HG02588 (cell line): ENCODE results near the gene ZFY.

ENCODE experiments used
- ATAC-seq: cut with Tn5 transposase; IDR thresholded peaks from one replicate; pipeline ENCODE4 v1.9.1; 2021; ENCODE audit warnings: mild to moderate bottlenecking, moderate library complexity; ENCODE audit not compliant: unreplicated experiment

ZFY gene

DNA sequence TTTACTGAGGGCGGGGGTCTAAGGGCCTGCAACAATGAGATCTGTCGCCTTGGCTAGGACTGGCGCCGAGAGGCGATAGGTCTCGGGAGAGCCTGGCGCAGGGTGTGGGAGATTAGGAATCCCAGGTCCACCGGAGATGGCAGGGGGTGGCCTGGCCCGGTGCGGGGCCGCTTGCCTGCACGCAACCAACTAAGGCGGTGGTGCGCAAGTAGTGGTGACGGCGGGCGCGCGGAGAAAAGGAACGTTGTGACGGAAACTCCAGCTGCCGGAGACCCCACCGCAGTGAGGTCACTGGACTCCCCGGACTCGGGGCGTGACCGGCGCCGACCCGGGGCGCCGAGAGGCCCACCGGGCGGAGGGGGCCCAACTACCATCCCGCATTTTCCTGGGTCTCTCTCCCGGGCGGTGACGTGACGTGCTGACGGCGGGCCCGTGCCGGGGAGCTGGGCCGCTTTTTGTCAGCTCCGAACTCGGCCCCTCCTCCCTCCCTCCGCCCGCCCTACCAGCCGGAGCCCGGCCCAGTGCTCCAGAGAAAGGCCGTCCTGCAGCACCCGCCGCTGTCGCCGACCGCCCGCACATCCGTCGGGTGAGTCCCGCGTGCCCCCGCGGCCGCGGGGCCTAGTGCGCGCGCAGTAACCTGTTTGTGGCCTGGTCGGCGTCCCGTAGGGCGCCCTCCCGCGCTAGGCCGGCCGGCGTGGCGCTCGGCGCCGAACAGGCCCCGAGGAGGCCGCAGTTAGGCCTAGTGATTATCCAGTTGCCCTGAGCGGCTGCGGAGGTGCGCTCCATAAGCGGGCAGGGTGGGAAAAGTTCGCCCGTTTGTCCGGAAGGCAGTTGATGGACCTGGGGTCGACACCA is at the start of gene ZFY:
ZFY (plus strand) TSS at position 521 of the 855 bp plus-strand sequence. CDS start 18,556 bp downstream, outside the sequence.
- ATAC-seq: peak; percentile 31

DNA sequence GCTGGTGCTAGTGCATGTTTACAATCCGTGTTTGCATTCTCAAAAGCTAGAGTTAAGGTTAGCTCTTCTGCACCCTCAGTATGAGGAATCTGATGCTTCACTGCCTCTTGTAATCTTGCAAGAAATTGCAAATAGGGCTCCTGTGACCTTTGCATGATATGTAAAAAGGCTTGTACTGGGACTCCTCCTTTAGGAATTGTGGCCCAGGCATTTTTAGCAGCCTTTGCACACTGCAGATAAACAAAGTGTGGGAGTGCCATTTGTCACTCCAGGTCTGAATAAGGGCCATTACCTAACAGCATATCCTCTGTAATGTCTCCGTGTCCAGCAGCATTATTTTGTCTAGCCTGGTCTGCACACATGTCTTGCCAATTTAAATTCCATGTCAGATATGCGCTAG is 49.3 kb upstream of the ZFY start:
- no peak for ATAC-seq

DNA sequence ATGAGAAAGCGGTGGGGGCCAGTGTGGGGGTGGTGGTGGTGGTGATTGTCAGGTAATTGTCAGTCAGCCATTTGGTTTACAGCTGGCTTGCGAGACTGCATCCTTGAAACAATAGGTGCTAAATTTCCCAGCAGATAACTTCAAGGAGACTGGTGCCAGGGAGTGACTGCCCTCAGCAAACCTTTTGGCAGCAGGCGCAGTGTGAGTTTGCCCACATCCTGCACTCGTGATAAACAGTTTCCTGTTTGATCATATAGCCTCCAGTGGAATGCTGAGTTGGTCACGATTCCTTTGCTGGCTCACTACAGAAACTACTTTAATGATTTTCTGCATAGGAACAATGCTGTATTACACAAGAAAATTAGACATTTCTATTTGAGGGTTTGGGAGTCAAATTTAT is 47.8 kb upstream of the ZFY start:
- no peak for ATAC-seq

DNA sequence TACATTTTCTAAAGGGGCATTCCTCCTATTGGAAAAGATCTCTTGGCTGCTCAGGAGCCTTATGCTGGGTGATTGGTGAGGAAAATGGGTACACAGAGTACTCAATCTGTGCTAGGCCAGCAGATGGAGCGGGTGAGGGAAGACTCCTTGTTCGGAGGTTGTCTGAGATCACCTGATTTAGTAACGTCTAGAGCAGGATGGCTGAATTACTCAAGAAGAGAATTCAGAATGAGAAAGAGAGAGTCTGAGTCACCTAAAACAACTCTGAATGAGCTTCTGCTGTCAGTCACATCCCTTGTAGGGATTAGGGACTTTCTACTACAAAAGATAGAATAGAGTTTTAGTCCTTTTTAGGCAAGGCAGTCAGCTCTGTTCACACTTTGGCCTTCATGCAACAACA is 47.2 kb upstream of the ZFY start:
- no peak for ATAC-seq

DNA sequence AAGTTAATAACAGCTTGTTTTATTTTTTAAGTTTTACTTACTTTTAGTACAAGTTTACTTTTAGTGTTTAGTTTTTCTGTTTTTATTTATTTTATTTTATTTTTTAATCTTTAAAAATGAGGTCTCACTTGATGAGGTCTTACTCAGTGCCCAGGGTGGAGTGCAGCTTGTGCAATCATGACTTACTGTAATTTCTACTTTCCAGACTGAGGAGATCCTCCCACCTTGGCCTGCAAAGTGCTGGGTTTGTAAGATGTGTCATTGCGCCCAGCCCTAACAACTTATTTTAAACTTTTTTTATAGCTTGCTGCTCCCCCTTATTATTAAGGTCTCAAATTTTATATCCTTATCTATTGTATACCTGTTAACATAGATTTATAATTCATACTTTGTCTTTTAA is 41.7 kb upstream of the ZFY start:
- ATAC-seq: no peak

DNA sequence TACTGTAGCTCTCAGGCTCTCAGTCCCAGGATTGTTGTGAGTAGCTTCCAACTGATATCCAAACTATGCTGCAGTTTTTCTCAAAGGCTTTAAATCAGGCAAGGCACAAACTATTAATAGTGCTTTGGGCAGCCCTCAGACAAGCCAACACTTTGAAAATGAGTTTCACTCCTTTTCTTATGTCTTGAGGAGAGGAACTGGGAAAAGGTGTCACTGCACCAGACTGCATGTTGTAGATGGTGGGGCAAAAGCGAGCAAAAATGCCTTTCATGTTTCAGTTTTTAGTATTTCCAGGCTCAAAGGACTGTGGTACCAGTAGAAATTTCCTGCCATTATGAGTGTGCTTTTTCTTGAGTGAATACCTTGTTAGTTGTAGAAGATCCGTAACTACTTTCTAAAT is 39.1 kb upstream of the ZFY start:
- no peak for ATAC-seq

DNA sequence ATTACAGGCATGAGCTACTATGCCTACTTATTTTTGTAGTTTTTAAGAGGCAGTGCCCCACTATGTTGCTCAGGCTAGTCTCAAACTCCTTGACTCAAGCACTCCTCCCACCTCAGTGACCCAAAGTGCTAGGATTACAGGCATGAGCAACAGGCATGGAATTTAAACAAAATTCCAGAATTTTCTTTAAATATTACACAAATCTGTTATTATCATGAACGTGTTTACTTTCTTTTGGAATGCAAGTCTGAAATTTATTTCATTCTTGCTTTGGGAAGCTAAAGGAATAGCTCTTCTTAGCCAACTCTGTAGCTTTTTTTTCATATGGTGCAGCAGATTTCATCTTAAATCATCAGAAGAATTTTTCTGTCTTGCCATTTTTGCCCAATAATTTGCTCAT is 27.8 kb upstream of the ZFY start:
- no peak for ATAC-seq

DNA sequence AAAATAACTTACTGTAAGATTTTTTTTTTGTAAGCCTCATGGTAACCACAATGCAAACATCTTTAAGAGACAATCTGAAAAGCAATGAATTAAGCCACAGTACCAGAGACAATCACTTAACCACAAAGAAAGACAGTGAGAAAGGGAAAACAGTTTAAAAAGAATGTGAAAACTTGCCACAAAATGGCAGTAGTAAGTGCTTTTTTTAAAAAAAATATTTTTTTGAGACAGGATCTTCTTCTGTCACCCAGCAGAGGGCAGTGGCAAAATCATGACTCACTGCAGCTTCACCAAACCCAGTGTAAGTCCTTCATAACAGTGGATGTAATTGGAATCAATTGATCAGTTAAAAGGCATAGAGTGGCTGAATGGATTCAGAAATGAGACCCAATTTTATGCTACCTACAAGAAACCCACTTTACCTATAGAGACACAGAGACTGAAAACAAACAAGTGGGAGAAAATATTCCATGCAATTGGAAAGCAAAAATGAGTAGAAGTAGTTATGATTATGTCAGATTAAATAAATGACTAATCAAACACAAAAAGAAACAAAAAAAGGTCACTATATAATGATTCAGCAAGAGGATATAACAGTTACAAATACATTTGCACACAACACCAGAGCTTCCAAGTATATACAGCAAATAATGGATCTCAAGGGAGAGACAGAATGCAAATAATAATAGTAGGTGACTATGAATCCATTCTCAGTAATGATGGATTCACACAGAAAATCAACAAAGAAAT is 21.9 kb upstream of the ZFY start:
- peak; percentile 60 for ATAC-seq

DNA sequence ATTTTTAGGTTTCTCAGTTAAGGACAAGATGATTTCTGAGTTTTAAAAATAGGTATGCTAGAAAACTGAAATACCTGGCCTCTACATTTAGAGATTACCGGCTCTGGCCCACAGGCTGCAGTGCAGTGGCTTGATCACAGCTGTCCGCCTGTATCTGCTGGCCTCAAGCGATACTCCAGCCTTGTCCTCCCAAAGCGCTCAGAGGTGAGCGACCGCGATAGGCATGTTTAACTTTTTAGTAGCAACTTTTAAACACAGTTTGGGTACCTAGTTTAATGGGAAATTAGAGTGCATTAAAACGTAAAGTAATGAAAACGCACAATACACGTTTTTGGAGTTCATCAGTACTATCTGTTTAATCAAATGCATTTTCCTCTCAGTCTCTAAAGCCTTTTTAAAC is 1.1 kb upstream of the ZFY start:
- no peak for ATAC-seq

DNA sequence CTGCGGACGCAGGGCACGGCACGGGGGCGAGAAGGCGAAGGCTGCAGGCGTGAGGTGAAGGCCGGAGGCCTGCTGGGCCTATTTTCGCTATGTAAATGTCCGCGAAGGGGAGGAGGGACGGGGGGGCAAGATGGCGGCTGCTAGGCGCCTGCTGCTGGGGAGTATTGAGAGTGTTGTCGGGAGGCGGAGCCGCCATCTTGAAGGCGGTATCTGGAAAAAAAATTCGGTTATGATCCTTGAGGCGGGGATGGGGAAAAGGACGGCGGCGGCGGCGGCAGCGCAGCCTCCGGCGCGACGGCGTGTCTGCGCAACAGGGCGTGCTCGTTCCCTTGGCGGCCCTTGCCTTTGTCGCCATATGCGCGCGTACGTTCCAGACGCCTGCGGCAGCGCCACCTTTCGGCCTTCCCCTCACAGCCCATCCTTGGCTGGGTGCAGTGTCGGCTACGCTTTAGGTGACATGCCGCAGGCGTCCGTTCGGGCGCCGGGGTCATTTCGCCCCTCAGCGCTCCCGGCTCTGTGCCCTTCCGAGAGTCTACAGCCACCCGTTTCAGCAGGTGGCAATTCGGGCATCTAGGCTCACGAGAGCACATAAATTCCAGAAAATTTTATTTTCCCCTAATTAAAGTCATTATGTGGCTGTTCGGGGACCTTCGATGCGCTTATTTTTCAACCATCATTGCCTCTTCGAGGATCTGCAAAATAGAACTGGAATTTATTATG is 695 bp downstream of the ZFY start:
- ATAC-seq: peak; percentile 77

DNA sequence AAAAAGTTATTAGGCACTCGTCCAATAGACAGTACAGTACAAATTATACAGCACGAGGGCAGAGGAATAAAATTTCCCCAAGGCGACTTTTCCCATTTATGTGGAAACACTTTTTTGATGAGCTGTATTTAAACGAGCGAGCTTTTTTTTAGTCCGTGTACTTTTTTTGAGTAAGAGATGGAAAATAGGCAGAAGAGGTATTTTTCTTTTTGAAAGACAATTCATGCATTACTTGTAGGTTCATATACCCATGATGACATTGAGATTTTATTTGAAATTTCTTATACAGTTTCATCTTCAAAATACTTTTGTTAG is 1.2 kb downstream of the ZFY start:
- no peak for ATAC-seq

DNA sequence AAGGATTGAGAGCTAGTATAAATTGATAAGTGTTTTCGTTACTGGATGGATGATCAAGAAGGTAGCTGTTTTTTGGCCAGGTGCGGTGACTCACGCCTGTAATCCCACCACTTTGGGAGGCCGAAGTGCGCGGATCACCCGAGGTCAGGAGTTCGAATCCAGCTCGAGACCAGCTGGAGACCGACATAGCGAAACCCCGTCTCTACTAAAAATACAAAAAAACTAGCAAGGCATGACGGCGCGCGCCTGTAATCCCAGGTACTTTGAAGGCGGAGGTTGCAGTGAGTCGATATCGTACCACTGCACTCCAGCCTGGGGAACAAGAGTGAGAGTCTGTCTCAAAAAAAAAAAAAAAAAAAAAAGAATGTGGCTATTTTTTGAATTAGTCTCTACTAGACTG is 2.0 kb downstream of the ZFY start:
- no peak for ATAC-seq

DNA sequence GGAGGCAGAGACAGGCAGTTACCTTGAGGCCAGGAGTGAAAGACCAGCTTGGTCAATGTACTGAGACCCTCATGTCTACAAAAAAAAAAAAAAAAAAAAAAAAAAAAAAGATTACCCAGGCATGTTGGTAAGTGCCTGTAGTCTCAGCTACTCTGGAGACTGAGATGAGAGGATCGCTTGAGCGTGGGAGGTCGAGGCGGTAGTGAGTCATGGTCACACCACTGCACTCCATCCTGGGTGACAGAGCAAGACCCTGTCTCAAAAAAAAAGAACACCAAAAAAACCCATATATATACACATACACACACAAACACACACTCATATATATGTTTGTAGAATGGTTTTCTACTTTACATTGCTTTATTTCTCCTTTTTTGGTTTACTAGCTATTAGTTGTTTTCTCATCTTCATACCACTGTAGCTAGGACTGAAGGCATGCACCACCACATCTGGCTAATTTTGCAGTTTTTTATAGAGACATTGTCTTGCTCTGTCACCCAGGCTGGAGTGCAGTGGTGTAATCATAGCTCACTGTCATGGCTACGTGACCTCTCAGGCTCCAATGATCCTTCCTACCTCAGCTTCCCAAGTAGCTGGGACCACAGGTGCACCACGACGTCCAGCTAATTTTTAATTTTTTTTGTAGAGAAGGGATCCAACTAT is 14.5 kb downstream of the ZFY start:
- ATAC-seq: peak; percentile 77

DNA sequence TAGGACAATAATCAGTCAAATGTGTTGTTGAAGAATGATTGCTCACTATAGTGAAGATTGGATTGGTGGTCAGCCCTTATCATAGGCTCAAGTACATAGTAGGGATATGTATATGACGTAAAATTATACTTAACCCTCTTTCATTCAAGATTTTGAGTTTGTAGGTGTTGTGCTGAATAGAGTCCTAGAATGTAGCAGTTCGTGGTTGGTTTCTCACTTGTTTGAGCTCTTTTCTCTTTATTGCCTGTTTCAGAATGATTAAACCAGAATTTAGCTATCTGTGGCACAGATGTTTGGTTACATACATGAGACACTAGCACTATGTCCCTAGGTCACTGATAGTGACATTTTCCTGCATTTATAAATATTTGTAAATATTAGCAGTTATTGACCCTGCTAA is 15.5 kb downstream of the ZFY start:
- no peak for ATAC-seq

DNA sequence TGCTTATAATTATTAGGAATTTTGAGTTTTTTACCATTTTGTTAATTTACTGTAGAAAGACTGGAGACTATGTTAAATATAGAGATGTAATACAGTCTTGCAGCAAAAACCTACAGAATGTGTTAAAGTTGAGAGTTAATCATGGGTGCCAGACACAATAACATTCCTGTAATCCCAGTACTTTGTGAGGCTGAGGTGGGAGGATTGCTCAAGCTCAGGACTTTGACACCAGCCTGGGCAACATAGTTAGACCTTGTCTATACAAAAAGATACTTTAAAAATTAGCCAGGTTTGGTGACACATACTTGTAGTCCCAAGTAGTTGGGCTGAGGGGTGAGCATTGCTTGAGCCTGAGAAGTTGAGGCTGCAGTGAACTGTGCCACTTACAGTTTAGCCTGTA is 17.7 kb downstream of the ZFY start:
- no peak for ATAC-seq

DNA sequence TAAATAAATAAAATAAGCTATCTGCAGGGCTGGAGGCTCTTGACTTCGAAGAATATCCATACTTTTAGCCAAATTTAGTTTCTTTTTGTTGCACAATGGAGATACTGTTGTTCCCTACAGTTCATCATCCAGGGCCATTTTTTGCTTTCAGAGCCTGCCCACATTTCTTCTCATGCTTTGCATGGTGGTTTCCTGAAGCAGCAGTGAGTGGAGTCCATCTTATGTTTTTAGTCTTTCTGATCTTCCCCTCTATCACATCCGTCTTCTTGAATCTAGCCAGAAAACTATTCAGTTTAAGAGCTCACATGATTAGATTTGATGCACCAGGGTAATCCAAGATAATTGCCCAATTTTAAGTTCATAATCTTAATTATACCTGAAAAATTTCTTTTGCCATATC is 19.6 kb downstream of the ZFY start:
- no peak for ATAC-seq

DNA sequence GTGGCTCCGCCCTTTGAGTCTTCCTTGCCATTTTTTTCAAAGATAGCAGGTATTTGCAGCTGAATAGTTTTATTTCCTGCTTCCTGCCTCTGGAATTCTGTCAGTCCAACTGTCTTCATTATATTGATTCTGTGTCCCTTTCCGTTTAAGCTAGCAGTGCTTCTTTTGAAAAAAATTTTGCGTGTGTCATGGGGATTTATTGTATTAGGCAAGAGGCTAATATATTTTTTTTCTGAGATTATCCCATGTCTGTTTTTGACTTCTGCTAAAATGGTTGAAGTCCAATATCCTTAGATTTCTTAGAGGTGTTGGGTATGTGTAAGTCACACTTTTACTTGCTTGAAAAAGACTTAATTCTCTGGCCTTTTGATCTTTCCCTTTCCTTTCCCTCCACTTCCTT is 20.4 kb downstream of the ZFY start:
- no peak for ATAC-seq

DNA sequence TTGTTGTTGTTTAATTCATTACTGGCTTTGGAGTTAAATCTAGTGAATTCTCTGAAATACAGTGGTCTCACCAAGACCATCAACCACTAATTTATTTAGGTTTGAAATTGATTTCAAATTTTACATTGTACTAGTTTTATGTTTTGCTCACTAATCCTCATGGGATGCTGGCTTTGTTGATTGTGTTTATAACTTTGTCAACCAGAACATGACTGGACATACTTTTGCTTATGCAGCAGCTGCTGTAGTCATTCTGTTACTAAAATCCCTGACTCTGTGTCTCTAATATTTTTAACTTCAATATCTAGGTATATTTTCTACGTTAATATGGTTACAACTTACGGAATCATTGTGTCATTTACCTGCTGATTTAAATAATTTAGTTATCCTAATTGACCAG is 26.9 kb downstream of the ZFY start:
- no peak for ATAC-seq

DNA sequence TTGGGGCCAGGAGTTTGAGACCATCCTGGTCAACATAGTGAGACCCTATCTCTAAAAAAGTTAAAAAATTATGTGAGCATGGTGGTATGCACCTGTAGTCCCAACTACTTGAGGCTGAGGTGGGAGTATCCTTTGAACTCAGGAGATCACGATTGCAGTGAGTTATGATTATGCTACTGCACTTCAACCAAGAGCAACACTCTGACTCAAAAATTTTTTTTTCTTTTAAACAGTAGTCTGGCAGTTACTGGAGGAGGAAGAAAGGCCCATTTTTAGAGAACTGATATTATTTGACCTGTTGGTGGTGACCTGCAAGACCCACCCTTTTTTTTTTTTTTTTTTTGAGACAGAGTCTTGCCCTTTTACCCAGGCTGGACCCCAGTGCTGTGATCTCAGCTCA is 29.6 kb downstream of the ZFY start:
- no peak for ATAC-seq

DNA sequence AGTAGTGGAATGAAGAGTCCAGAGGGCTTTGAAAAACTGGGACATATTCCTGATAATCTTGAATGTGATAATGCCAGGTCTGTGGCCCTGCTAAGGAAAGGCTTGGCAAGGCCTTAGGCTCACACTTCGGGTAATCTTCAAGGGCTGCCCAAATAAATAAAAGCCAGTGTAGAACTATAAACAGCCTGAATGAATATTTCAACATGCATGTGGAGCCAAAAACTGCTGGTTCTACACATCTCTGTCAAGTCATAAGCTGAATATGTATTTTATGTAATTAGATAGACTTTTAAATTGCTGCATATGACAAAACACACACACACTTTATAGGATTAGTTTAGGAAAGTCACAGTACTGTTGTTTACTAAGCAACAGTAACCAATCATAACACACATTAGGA is 30.4 kb downstream of the ZFY start:
- no peak for ATAC-seq

DNA sequence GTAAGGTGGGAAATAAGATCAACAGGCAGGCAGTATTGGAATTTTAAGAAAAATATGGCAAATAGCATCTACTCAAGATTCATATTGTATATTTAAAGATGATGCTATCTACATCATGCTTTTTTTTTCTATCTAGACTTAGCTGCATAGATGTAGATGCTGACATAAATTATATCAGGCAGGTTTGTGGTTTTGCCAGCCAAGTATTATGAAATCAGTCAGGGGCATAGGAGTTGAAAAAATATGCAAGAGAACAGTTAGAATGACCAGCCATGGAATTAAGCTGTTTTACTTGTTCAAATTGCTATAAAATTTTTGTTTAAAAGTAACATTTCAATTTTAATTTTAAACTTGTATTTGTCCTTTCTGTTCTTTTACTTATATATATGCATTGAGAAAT is 34.4 kb downstream of the ZFY start:
- no peak for ATAC-seq
